GM19372 (cell line): ENCODE data around the gene GYPA.
A peak's percentile ranks its signal among the peaks of the same experiment; 100 is the strongest.
"Not testable (repeated sequence)": the region's sequence is repeated elsewhere in the genome, so short reads cannot be mapped to it uniquely, and the experiment has no call there.

Source experiments
- ATAC-seq: cut with Tn5 transposase; IDR thresholded peaks from one replicate; pipeline ENCODE4 v1.9.1; 2021; ENCODE audit warnings: mild to moderate bottlenecking, low read depth, moderate library complexity; ENCODE audit not compliant: unreplicated experiment

Gene GYPA

GRCh38 chr4:144140594-144141295 is at the start of gene GYPA:
TSS of gene GYPA (minus strand) at chr4:144140718. CDS start at chr4:144140635, 83 bp downstream.
- ATAC-seq = not testable (repeated sequence)

GRCh38 chr4:144190009-144190408 is 49.5 kb upstream of the GYPA start:
- ATAC-seq = no peak

- no peak for ATAC-seq
Measured at GRCh38 chr4:144189121-144189520, 48.6 kb upstream of the GYPA start.

- no peak for ATAC-seq
Measured at GRCh38 chr4:144185086-144185485, 44.6 kb upstream of the GYPA start.

GRCh38 chr4:144183165-144183564 is 42.6 kb upstream of the GYPA start:
- no peak for ATAC-seq

GRCh38 chr4:144181391-144181790 is 40.9 kb upstream of the GYPA start:
- ATAC-seq = no peak

GRCh38 chr4:144179152-144179739 is 38.7 kb upstream of the GYPA start:
- no peak for ATAC-seq

GRCh38 chr4:144178414-144178813 is 37.9 kb upstream of the GYPA start:
- ATAC-seq = no peak

GRCh38 chr4:144176476-144176875 is 36.0 kb upstream of the GYPA start:
- ATAC-seq = no peak

GRCh38 chr4:144174401-144175067 is 34.0 kb upstream of the GYPA start:
- peak; percentile 75 for ATAC-seq

- no peak for ATAC-seq
Measured at GRCh38 chr4:144171697-144172096, 31.2 kb upstream of the GYPA start.

GRCh38 chr4:144169211-144169610 is 28.7 kb upstream of the GYPA start:
- no peak for ATAC-seq

- no peak for ATAC-seq
Measured at GRCh38 chr4:144154044-144154443, 13.5 kb upstream of the GYPA start.

GRCh38 chr4:144142690-144143326 is 2.3 kb upstream of the GYPA start:
- not testable (repeated sequence) for ATAC-seq

GRCh38 chr4:144141493-144141892 is 975 bp upstream of the GYPA start:
- no peak for ATAC-seq

GRCh38 chr4:144139991-144140390 is 527 bp downstream of the GYPA start:
- not testable (repeated sequence) for ATAC-seq

GRCh38 chr4:144139547-144139946 is 971 bp downstream of the GYPA start:
- ATAC-seq = not testable (repeated sequence)

GRCh38 chr4:144138239-144138638 is 2.3 kb downstream of the GYPA start:
- not testable (repeated sequence) for ATAC-seq

GRCh38 chr4:144137137-144137931 is 3.2 kb downstream of the GYPA start:
- not testable (repeated sequence) for ATAC-seq

- not testable (repeated sequence) for ATAC-seq
Measured at GRCh38 chr4:144136189-144136588, 4.3 kb downstream of the GYPA start.
